Activated T-cell treated with anti-CD3 and anti-CD28 coated beads, Interleukin-2, amount 50 U/mL, for 24 hours (primary cell): ENCODE data around the gene ARHGEF3.

ENCODE experiments used
- DNase-seq: peaks from one replicate; pipeline ENCODE4 v3.0.0-alpha.2; 2020
- H3K27ac Mint-ChIP-seq: 2 replicates; pipeline ENCODE4 v1.8.0; 2020; ENCODE audit warnings: mild to moderate bottlenecking, mixed read lengths
- H3K27me3 Mint-ChIP-seq: 2 replicates; pipeline ENCODE4 v1.8.0; 2020; ENCODE audit warnings: mixed read lengths
- H3K36me3 Mint-ChIP-seq: 2 replicates; pipeline ENCODE4 v1.8.0; 2020; ENCODE audit warnings: low read depth, mixed read lengths
- H3K4me1 Mint-ChIP-seq: 2 replicates; pipeline ENCODE4 v1.8.0; 2020; ENCODE audit warnings: low read depth, mixed read lengths
- H3K4me3 Mint-ChIP-seq: 2 replicates; pipeline ENCODE4 v1.8.0; 2020; ENCODE audit warnings: mild to moderate bottlenecking, moderate library complexity, mixed read lengths
- H3K9me3 Mint-ChIP-seq: 2 replicates; pipeline ENCODE4 v1.8.0; 2020; ENCODE audit warnings: mixed read lengths

ARHGEF3 gene

GRCh38 chr3:56689303-56689702, 112.4 kb downstream of the ARHGEF3 start:
- H3K27ac Mint-ChIP-seq, result no peak overlapping the region
- no peak overlapping the region for H3K4me3 Mint-ChIP-seq
- peaks cover 28% of the 10 kb centered on the region for H3K4me1 Mint-ChIP-seq
- H3K9me3 Mint-ChIP-seq, result peaks cover under 1% of the 10 kb centered on the region
- H3K27me3 Mint-ChIP-seq, result no peaks in the 10 kb centered on the region
- H3K36me3 Mint-ChIP-seq, result peaks cover 3% of the 10 kb centered on the region
- no peak for DNase-seq

GRCh38 chr3:56688191-56688590, 113.6 kb downstream of the ARHGEF3 start:
- H3K4me3 Mint-ChIP-seq, result no peak overlapping the region
- H3K27me3 Mint-ChIP-seq, result no peaks in the 10 kb centered on the region
- H3K27ac Mint-ChIP-seq, result no peak overlapping the region
- peaks cover 13% of the 10 kb centered on the region for H3K36me3 Mint-ChIP-seq
- DNase-seq, result no peak
- H3K4me1 Mint-ChIP-seq, result peaks cover 26% of the 10 kb centered on the region
- H3K9me3 Mint-ChIP-seq, result peaks cover 10% of the 10 kb centered on the region

DNA sequence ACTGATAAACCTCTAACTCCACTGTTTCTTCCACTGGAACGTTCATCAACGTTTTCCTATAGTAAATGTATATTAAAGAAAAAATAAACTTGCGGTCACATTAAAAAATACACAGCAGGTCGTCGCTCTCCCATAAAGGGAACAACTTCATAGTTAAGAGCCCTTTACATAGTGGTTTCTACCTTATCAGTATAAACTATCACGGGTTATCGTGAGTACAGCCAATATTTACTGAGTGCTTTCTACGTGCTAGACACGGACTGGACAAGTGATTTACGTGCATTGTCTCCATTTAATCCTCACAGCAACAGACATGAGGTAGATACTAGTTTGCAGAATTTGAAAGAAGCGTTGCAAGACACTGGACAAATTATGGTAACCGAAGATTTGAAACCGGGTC, 117.7 kb downstream of the ARHGEF3 start:
- H3K4me3 Mint-ChIP-seq, result peak overlapping the region; percentile 31
- H3K9me3 Mint-ChIP-seq, result peaks cover 10% of the 10 kb centered on the region
- H3K27ac Mint-ChIP-seq, result peak overlapping the region; percentile 8
- no peaks in the 10 kb centered on the region for H3K27me3 Mint-ChIP-seq
- peaks cover 41% of the 10 kb centered on the region for H3K4me1 Mint-ChIP-seq
- H3K36me3 Mint-ChIP-seq, result peaks cover 46% of the 10 kb centered on the region
- DNase-seq, result no peak

DNA sequence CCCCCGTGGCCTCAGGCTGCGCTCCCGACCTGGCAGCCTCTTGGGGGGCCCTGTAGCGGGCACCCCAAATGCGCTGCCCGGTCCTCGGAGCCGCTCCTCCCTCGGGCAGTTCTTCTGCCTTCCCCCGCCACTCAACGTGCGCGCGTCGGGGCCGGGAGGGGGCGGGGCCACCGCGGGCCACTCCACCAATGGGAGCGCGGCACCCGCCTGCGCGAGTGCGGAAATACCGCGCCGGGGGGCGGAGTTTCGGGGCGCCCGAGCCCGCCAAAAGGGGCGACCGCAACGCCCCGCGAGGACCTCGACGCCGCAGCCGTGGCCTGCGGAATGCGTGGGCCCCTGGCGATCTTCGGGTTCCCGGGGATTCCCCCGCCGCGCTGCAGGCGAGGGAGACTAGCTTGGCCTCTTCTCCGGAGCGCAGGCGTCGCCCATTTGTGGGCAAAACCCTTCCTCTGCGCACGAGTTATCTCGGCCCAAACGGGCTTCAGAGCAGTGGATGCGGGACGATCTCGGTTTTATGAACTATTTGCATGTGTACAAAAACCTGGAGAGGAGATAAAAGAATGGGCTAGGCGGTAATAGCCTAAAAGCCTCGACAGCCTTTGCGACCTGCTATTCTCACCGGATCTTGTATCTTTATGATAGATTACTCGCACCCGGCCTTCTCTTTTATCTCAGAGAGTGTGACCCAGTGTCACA, 118.5 kb downstream of the ARHGEF3 start, which contains the start of gene TASOR:
Gene TASOR (minus strand): TSS at position 144 of the 696 bp plus-strand sequence. CDS start 259 bp downstream, outside the sequence.
- peaks cover 53% of the 10 kb centered on the region for H3K36me3 Mint-ChIP-seq

GRCh38 chr3:56682462-56683121, 119.2 kb downstream of the ARHGEF3 start:
- H3K36me3 Mint-ChIP-seq, result peaks cover 57% of the 10 kb centered on the region
- no peaks in the 10 kb centered on the region for H3K27me3 Mint-ChIP-seq
- H3K9me3 Mint-ChIP-seq, result peaks cover 10% of the 10 kb centered on the region
- peak overlapping the region; percentile 96 for H3K27ac Mint-ChIP-seq
- peaks cover 46% of the 10 kb centered on the region for H3K4me1 Mint-ChIP-seq
- peak; percentile 87 for DNase-seq
- H3K4me3 Mint-ChIP-seq, result peak overlapping the region; percentile 95

More for the DNA sequence above, 118.5 kb downstream of the ARHGEF3 start, which contains the start of gene TASOR:
- Mint-ChIP-seq H3K9me3 (peaks cover 10% of the 10 kb centered on the region), H3K4me1 (peaks cover 44% of the 10 kb centered on the region), H3K27ac (peak within 1 kb of the TSS; percentile 96), H3K27me3 (no peaks in the 10 kb centered on the region), H3K4me3 (peak within 1 kb of the TSS; percentile 95)
- peak; percentile 92 for DNase-seq

DNA sequence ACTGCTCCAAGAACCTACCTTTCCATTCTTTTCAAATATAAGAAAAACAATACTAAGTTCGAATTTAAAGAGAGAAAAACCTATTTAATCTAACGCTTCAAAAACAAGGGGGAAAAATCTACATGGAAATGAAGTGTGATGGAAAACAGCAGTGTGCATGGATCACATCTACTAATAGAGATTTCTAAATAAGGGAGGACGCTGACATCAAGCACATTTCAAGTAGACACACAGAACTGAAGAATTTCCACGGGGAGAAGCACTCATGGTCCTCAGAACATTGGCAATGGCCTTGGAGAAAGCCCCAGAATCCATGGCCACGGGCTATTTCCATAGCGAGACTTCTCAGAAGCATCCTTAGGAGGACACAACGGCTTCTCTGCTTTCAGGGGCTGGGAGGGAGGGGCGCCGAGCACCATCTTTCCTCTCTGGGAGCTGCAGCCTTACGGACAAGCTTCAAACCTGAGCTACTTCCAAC, 119.7 kb downstream of the ARHGEF3 start:
- peaks cover 10% of the 10 kb centered on the region for H3K9me3 Mint-ChIP-seq
- H3K4me1 Mint-ChIP-seq, result peaks cover 52% of the 10 kb centered on the region
- H3K27ac Mint-ChIP-seq, result peak overlapping the region; percentile 96
- no peak for DNase-seq
- H3K4me3 Mint-ChIP-seq, result peak overlapping the region; percentile 95
- H3K36me3 Mint-ChIP-seq, result peaks cover 63% of the 10 kb centered on the region
- no peaks in the 10 kb centered on the region for H3K27me3 Mint-ChIP-seq

DNA sequence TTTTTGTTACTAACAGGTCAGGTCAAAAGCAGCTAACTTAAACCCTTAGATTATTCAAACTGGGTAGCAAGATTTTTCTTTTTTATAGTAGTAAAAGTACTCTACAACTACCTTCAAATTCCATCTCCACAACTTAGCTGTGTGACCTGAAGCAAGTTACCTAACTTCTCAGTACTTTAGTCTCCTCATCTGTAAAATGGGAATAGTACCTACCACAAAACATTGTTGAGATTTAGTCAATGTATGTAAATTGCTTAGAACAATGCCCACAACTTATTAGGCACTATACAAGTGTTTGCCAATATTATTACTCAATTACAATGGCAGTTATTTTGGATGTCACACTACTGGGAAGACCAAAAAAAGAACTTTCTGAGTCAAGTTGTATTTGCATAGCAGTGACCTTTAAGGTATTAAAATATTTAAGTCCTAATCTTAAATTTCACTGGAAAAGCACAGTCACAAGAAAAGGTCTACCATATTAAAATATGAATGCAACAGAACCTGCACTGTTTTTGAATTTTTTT, 121.6 kb downstream of the ARHGEF3 start:
- H3K4me1 Mint-ChIP-seq, result peaks cover 68% of the 10 kb centered on the region
- no peaks in the 10 kb centered on the region for H3K27me3 Mint-ChIP-seq
- peak overlapping the region; percentile 95 for H3K4me3 Mint-ChIP-seq
- peaks cover 10% of the 10 kb centered on the region for H3K9me3 Mint-ChIP-seq
- no peak overlapping the region for H3K27ac Mint-ChIP-seq
- H3K36me3 Mint-ChIP-seq, result peaks cover 81% of the 10 kb centered on the region
- no peak for DNase-seq
